ENCODE data around the gene SH3PXD2B. TPM values are rescaled to one million over a fixed set of nuclear protein-coding genes. Genes with fewer than 3 reads are reported as not detected.

Gene SH3PXD2B
- total RNA-seq, 2 experiments from 2014 or later, result 0.60 to 0.95 TPM

GRCh38 chr5:172319708-172320441 is 134.4 kb downstream of the SH3PXD2B start:
- intact Hi-C loops (cut with DNase I, micrococcal nuclease), result no loop called here
- no peaks in the 10 kb centered on the region for H3K4me1 Mint-ChIP-seq (ENCODE audit: low read depth)
- ChIA-PET POLR2A (no interaction called here), CTCF (interaction anchor here (0.6 kb wide), 1 partner anchor 46 kb away, joined by 3 read pairs; no protein-coding TSS in a partner anchor)
- ATAC-seq (ENCODE audit: poor library complexity) (no peak), DNase-seq (no peak)
- no peaks in the 10 kb centered on the region for H3K27me3 Mint-ChIP-seq
- no peaks in the 10 kb centered on the region for H3K9me3 ChIP-seq (ENCODE audit: control insufficient read depth in 1 of 2, insufficient read depth in 1 of 2, low read length in 2 of 2)
- TF ChIP-seq, protein P1, sequence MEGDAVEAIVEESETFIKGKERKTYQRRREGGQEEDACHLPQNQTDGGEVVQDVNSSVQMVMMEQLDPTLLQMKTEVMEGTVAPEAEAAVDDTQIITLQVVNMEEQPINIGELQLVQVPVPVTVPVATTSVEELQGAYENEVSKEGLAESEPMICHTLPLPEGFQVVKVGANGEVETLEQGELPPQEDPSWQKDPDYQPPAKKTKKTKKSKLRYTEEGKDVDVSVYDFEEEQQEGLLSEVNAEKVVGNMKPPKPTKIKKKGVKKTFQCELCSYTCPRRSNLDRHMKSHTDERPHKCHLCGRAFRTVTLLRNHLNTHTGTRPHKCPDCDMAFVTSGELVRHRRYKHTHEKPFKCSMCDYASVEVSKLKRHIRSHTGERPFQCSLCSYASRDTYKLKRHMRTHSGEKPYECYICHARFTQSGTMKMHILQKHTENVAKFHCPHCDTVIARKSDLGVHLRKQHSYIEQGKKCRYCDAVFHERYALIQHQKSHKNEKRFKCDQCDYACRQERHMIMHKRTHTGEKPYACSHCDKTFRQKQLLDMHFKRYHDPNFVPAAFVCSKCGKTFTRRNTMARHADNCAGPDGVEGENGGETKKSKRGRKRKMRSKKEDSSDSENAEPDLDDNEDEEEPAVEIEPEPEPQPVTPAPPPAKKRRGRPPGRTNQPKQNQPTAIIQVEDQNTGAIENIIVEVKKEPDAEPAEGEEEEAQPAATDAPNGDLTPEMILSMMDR (IDR thresholded peaks at IDR 0.05), result no peak
- H3K36me3 Mint-ChIP-seq (ENCODE audit: low read depth), result no peaks in the 10 kb centered on the region
- H3K4me3 Mint-ChIP-seq, result no peak overlapping the region
- no peaks in the 10 kb centered on the region for H3K36me3 ChIP-seq (ENCODE audit: insufficient read depth, low read length)
- no peaks in the 10 kb centered on the region for H3K9me3 Mint-ChIP-seq
- no peak overlapping the region for H3K4me3 ChIP-seq (ENCODE audit: low read length)
- no peaks in the 10 kb centered on the region for H3K4me1 ChIP-seq (ENCODE audit: insufficient read depth, low read length)
- no peaks in the 10 kb centered on the region for H3K27me3 ChIP-seq (ENCODE audit: control insufficient read depth in 1 of 2, insufficient read depth in 2 of 2, low read length in 2 of 2)
- no peak overlapping the region for H3K27ac ChIP-seq (ENCODE audit: low read depth in 1 of 2, low read length in 2 of 2)
- H3K27ac Mint-ChIP-seq, result no peak overlapping the region

- CTCF ChIA-PET, result no interaction called here
- no peaks in the 10 kb centered on the region for H3K36me3 Mint-ChIP-seq (ENCODE audit: low read depth)
- no peaks in the 10 kb centered on the region for H3K4me1 Mint-ChIP-seq (ENCODE audit: low read depth)
- no peak overlapping the region for H3K4me3 ChIP-seq (ENCODE audit: low read length)
- H3K4me3 Mint-ChIP-seq, result no peak overlapping the region
- DNase-seq (no peak), ATAC-seq (ENCODE audit: poor library complexity) (no peak)
- H3K9me3 ChIP-seq (ENCODE audit: control insufficient read depth in 1 of 2, insufficient read depth in 1 of 2, low read length in 2 of 2), result no peaks in the 10 kb centered on the region
- no peaks in the 10 kb centered on the region for H3K27me3 Mint-ChIP-seq
- no peak overlapping the region for H3K27ac ChIP-seq (ENCODE audit: low read depth in 1 of 2, low read length in 2 of 2)
- intact Hi-C loops (cut with DNase I, micrococcal nuclease), result no loop called here
- H3K4me1 ChIP-seq (ENCODE audit: insufficient read depth, low read length), result no peaks in the 10 kb centered on the region
- no peaks in the 10 kb centered on the region for H3K27me3 ChIP-seq (ENCODE audit: control insufficient read depth in 1 of 2, insufficient read depth in 2 of 2, low read length in 2 of 2)
- TF ChIP-seq, protein P1 (IDR thresholded peaks at IDR 0.05), result no peak
- POLR2A ChIA-PET, result no interaction called here
- H3K9me3 Mint-ChIP-seq, result no peaks in the 10 kb centered on the region
- H3K27ac Mint-ChIP-seq, result no peak overlapping the region
- no peaks in the 10 kb centered on the region for H3K36me3 ChIP-seq (ENCODE audit: insufficient read depth, low read length)
Measured at GRCh38 chr5:172315587-172316493, 138.5 kb downstream of the SH3PXD2B start.

DNA sequence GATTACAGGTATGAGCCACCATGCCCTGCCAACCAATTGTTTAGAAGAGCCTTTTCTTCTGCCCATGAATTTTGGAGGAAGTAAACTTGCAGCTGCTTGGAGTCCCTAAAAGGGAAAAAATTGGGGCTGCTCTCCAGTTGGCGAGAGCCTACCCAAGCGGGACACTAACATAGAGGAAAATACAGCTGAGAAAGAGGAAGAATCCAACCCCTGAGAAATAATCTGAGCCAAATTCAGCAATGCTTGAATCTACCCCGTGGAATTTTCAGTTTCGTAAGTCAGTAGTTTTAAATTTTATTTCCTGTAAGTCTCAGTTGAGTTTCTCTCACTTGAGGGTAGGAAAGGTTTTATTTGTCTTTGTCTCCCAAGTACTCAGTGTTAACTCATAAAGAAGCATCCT is 140.4 kb downstream of the SH3PXD2B start:
- H3K36me3 ChIP-seq (ENCODE audit: insufficient read depth, low read length), result no peaks in the 10 kb centered on the region
- Mint-ChIP-seq H3K36me3 (ENCODE audit: low read depth) (no peaks in the 10 kb centered on the region), H3K27me3 (no peaks in the 10 kb centered on the region), H3K4me3 (no peak overlapping the region), H3K27ac (no peak overlapping the region), H3K4me1 (ENCODE audit: low read depth) (no peaks in the 10 kb centered on the region), H3K9me3 (no peaks in the 10 kb centered on the region)
- ChIA-PET POLR2A (no interaction called here), CTCF (interaction anchor here (0.7 kb wide), 1 partner anchor 330 kb away, joined by 3 read pairs; no protein-coding TSS in a partner anchor)
- H3K4me1 ChIP-seq (ENCODE audit: insufficient read depth, low read length), result no peaks in the 10 kb centered on the region
- H3K27me3 ChIP-seq (ENCODE audit: control insufficient read depth in 1 of 2, insufficient read depth in 2 of 2, low read length in 2 of 2), result no peaks in the 10 kb centered on the region
- H3K9me3 ChIP-seq (ENCODE audit: control insufficient read depth in 1 of 2, insufficient read depth in 1 of 2, low read length in 2 of 2), result no peaks in the 10 kb centered on the region
- ATAC-seq (ENCODE audit: poor library complexity) (no peak), DNase-seq (no peak)
- TF ChIP-seq, protein P1 (IDR thresholded peaks at IDR 0.05), result no peak
- H3K4me3 ChIP-seq (ENCODE audit: low read length), result no peak overlapping the region
- intact Hi-C loops (cut with DNase I, micrococcal nuclease), result no loop called here
- H3K27ac ChIP-seq (ENCODE audit: low read depth in 1 of 2, low read length in 2 of 2), result no peak overlapping the region

All from CD4-positive, alpha-beta T cell (primary cell).